ENCODE measurements around the gene GCN1. TPM values are rescaled to one million over a fixed set of nuclear protein-coding genes. Genes with fewer than 3 reads are reported as not detected.

The GCN1 gene
- total and polyA plus RNA-seq, 7 donors: 9.2 to 70.3 (median 32.9) TPM

GRCh38 chr12:120169946-120170345 lies 24.6 kb downstream of the GCN1 start:
- no peaks in the 10 kb centered on the region for H3K9me3 ChIP-seq
- peaks cover 32 to 99% (median 59%) of the 10 kb centered on the region in 4 donors for H3K36me3 ChIP-seq
- intact Hi-C loops (cut with DNase I): no loop called here
- H3K27ac ChIP-seq: no peak overlapping the region
- H3K4me3 ChIP-seq: no peak overlapping the region
- H3K27me3 ChIP-seq: no peaks in the 10 kb centered on the region
- WGBS, 2 donors: 95 to 96% methylated on average over 2 of the region's 2 CpGs
- TF ChIP-seq CTCF (IDR thresholded peaks at IDR 0.05): no peak
- no peak for TF ChIP-seq POLR2A (IDR thresholded peaks at IDR 0.05)
- no peak for TF ChIP-seq POLR2AphosphoS5 (IDR thresholded peaks at IDR 0.05)
- no peak for TF ChIP-seq EP300 (IDR thresholded peaks at IDR 0.05)
- no peak for DNase-seq
- no peaks in the 10 kb centered on the region for H3K4me1 ChIP-seq

GRCh38 chr12:120168337-120168736 lies 26.2 kb downstream of the GCN1 start:
- Histone ChIP-seq H3K27me3 (no peaks in the 10 kb centered on the region), H3K36me3 (peaks cover 28 to 97% (median 56%) of the 10 kb centered on the region in 4 donors), H3K4me1 (no peaks in the 10 kb centered on the region), H3K4me3 (no peak overlapping the region), H3K27ac (no peak overlapping the region), H3K9me3 (no peaks in the 10 kb centered on the region)
- intact Hi-C loops (cut with DNase I): no loop called here
- TF ChIP-seq EP300 (IDR thresholded peaks at IDR 0.05) (no peak), POLR2A (IDR thresholded peaks at IDR 0.05) (no peak), POLR2AphosphoS5 (IDR thresholded peaks at IDR 0.05) (no peak), CTCF (IDR thresholded peaks at IDR 0.05) (no peak)
- WGBS, 2 donors: 96 to 98% methylated on average over 4 of the region's 4 CpGs
- DNase-seq: no peak

GRCh38 chr12:120167529-120168095 lies 26.9 kb downstream of the GCN1 start:
- Histone ChIP-seq H3K4me3 (no peak overlapping the region), H3K4me1 (no peaks in the 10 kb centered on the region), H3K36me3 (peaks cover 30 to 97% (median 57%) of the 10 kb centered on the region in 4 donors), H3K27me3 (no peaks in the 10 kb centered on the region), H3K9me3 (no peaks in the 10 kb centered on the region), H3K27ac (no peak overlapping the region)
- TF ChIP-seq POLR2AphosphoS5 (IDR thresholded peaks at IDR 0.05) (no peak), CTCF (IDR thresholded peaks at IDR 0.05) (no peak), EP300 (IDR thresholded peaks at IDR 0.05) (no peak), POLR2A (IDR thresholded peaks at IDR 0.05) (no peak)
- no peak for DNase-seq
- intact Hi-C loops (cut with DNase I): no loop called here
- WGBS, 2 donors: 91 to 94% methylated on average over 6 of the region's 6 CpGs

- TF ChIP-seq CTCF (IDR thresholded peaks at IDR 0.05): no peak
- 90 to 96% methylated on average over 11 of the region's 11 CpGs for WGBS, 2 donors
- H3K4me1 ChIP-seq: no peaks in the 10 kb centered on the region
- no peaks in the 10 kb centered on the region for H3K9me3 ChIP-seq
- no peak overlapping the region for H3K27ac ChIP-seq
- DNase-seq: no peak
- no peaks in the 10 kb centered on the region for H3K27me3 ChIP-seq
- no peak overlapping the region for H3K4me3 ChIP-seq
- peaks cover 41 to 97% (median 61%) of the 10 kb centered on the region in 4 donors for H3K36me3 ChIP-seq
- intact Hi-C loops (cut with DNase I): no loop called here
Measured at GRCh38 chr12:120164293-120164692, 30.2 kb downstream of the GCN1 start.

GRCh38 chr12:120162763-120163162 lies 31.8 kb downstream of the GCN1 start:
- Histone ChIP-seq H3K36me3 (peaks cover 40 to 97% (median 61%) of the 10 kb centered on the region in 4 donors), H3K4me1 (no peaks in the 10 kb centered on the region), H3K27me3 (no peaks in the 10 kb centered on the region), H3K4me3 (no peak overlapping the region), H3K27ac (no peak overlapping the region), H3K9me3 (no peaks in the 10 kb centered on the region)
- DNase-seq: no peak
- TF ChIP-seq CTCF (IDR thresholded peaks at IDR 0.05) (no peak), EP300 (IDR thresholded peaks at IDR 0.05) (no peak), POLR2AphosphoS5 (IDR thresholded peaks at IDR 0.05) (no peak), POLR2A (IDR thresholded peaks at IDR 0.05) (no peak)
- WGBS, 2 donors: 90 to 91% methylated on average over 8 of the region's 8 CpGs
- intact Hi-C loops (cut with DNase I): no loop called here
